Measurements from ENCODE around the gene FPR3. TPM values are rescaled to one million over a fixed set of nuclear protein-coding genes. Genes with fewer than 3 reads are reported as not detected.

FPR3 gene
- total and polyA plus RNA-seq, 2 donors (not counting 3 experiments of a cell fraction or from before 2014, with no cell fraction given): not detected

GRCh38 chr19:51809787-51810186, 14.8 kb downstream of the FPR3 start:
- Histone ChIP-seq H3K9me1 (replicated peaks; ENCODE audit: control insufficient read depth, extremely low read depth, insufficient read depth, low read length) (no peaks in the 10 kb centered on the region), H4K20me1 (replicated peaks; ENCODE audit: control insufficient read depth, extremely low read depth, insufficient read depth, low read length) (no peaks in the 10 kb centered on the region), H3K27me3 (ENCODE audit: control insufficient read depth in 2 of 2, insufficient read depth in 2 of 2, low read length in 2 of 2) (no peaks in the 10 kb centered on the region), H3K4me1 (ENCODE audit: control insufficient read depth, extremely low read depth, insufficient read depth, low read length) (no peaks in the 10 kb centered on the region), H3K36me3 (ENCODE audit: control insufficient read depth in 2 of 2, extremely low read depth in 1 of 2, insufficient read depth in 2 of 2, low read length in 2 of 2) (no peaks in the 10 kb centered on the region), H2AFZ (ENCODE audit: low read depth, low read length) (no peak overlapping the region), H3K9me3 (replicated peaks; ENCODE audit: control insufficient read depth, insufficient read depth, low read length) (no peaks in the 10 kb centered on the region), H3K4me3 (replicated peaks in 1 of 3; ENCODE audit: insufficient read depth in 1 of 3, low read depth in 1 of 3, low read length in 3 of 3) (no peak overlapping the region), H3K27ac (ENCODE audit: insufficient read depth, low read depth, low read length) (no peak overlapping the region), H3K9ac (replicated peaks; ENCODE audit: extremely low read depth, insufficient read depth, low read length) (no peak overlapping the region), H3K4me2 (ENCODE audit: insufficient read depth, low read length) (no peak overlapping the region), H3K79me2 (ENCODE audit: control insufficient read depth, insufficient read depth, low read length) (no peaks in the 10 kb centered on the region)
- DNase-seq (ENCODE audit: low read depth, low spot score) (no peak), FAIRE-seq (no peak)
- CTCF ChIA-PET: no interaction called here
- TF ChIP-seq POLR2A (IDR thresholded peaks at IDR 0.05; ENCODE audit: low read depth, low read length): no peak
- no peak for TF ChIP-seq MAX (IDR thresholded peaks at IDR 0.05; ENCODE audit: insufficient read depth, insufficient read length)
- TF ChIP-seq JUN (IDR thresholded peaks at IDR 0.05; ENCODE audit: borderline replicate concordance, insufficient read depth, insufficient read length, low read depth): no peak
- TF ChIP-seq FOS (IDR thresholded peaks at IDR 0.05; ENCODE audit: borderline replicate concordance, insufficient read depth, low read length): no peak
- no peak for TF ChIP-seq POLR2AphosphoS5 (IDR thresholded peaks at IDR 0.05; ENCODE audit: insufficient read depth, low read depth, low read length)
- no peak for TF ChIP-seq GATA2 (IDR thresholded peaks at IDR 0.05; ENCODE audit: insufficient read depth, insufficient read length, low read depth, low read length)
- TF ChIP-seq CTCF (IDR thresholded peaks at IDR 0.05; ENCODE audit: extremely low read depth in 1 of 2, insufficient read depth in 1 of 2, low read depth in 1 of 2, low read length in 2 of 2): no peak
- no peak for TF ChIP-seq EZH2 (IDR thresholded peaks at IDR 0.05; ENCODE audit: borderline replicate concordance, low read depth, low read length, severe bottlenecking)
- TF ChIP-seq MYC (IDR thresholded peaks at IDR 0.05; ENCODE audit: low read depth, low read length): no peak
- intact Hi-C loops (cut with micrococcal nuclease): no loop called here
- POLR2A ChIA-PET: no interaction called here
- BruUV-seq (replicated peaks): no TSS peak
- dilution Hi-C loops (cut with MboI; ENCODE audit: extremely low pct_ligation_motif_present, low sequenced_read_pairs): no loop called here

Data from endothelial cell of umbilical vein (primary cell).